Naive B cell (primary cell): Measurements from ENCODE around the gene TMEM125. TPM values are rescaled to one million over a fixed set of nuclear protein-coding genes. Genes with fewer than 3 reads are reported as not detected.

ENCODE experiments used
- ATAC-seq, 2 donors: fragments of 150-1000 bp; cut with Tn5 transposase; 2 replicates each; pipeline ENCODE4 v1.10.0; 2021; ENCODE audit warnings: low read depth in 2 of 2, mild to moderate bottlenecking in 2 of 2, moderate library complexity in 2 of 2
- DNase-seq: peaks from one replicate; pipeline ENCODE4 v3.0.0; 2022
- H3K27ac Mint-ChIP-seq, 6 donors: one replicate each; pipeline ENCODE4 v1.8.0; 2020 to 2022; ENCODE audit warnings: mild to moderate bottlenecking in 6 of 6, mixed read lengths in 6 of 6, moderate library complexity in 5 of 6, inconsistent platforms in 2 of 6
- H3K27me3 Mint-ChIP-seq, 3 donors: one replicate each; pipeline ENCODE4 v1.8.0; 2021 to 2022; ENCODE audit warnings: mixed read lengths in 3 of 3, mild to moderate bottlenecking in 1 of 3
- H3K36me3 Mint-ChIP-seq, 2 donors: one replicate each; pipeline ENCODE4 v1.8.0; 2020 to 2022; ENCODE audit warnings: mixed read lengths in 2 of 2, inconsistent platforms in 1 of 2, mild to moderate bottlenecking in 1 of 2
- H3K4me1 Mint-ChIP-seq, 3 donors: one replicate each; pipeline ENCODE4 v1.8.0; 2020 to 2022; ENCODE audit warnings: mixed read lengths in 3 of 3, inconsistent platforms in 1 of 3, mild to moderate bottlenecking in 1 of 3, moderate library complexity in 1 of 3
- H3K4me3 Mint-ChIP-seq, 8 donors: one replicate each; pipeline ENCODE4 v1.8.0; 2020 to 2022; ENCODE audit warnings: mild to moderate bottlenecking in 8 of 8, mixed read lengths in 8 of 8, moderate library complexity in 8 of 8, inconsistent platforms in 2 of 8
- H3K9me3 Mint-ChIP-seq, 7 donors: one replicate each; pipeline ENCODE4 v1.8.0; 2020 to 2022; ENCODE audit warnings: mixed read lengths in 7 of 7, mild to moderate bottlenecking in 5 of 7, inconsistent platforms in 2 of 7, moderate library complexity in 1 of 7
- polyA plus RNA-seq, 6 donors: library from polyadenylated mRNA; unstranded; fragments of 300-500 nt; fragmentation: Illumina TruSeq; gene quantifications; one replicate each; pipeline ENCODE4 v1.2.3, GENCODE V29; 2021; ENCODE audit warnings: low read depth in 6 of 6

The TMEM125 gene
- polyA plus RNA-seq, 6 donors from 2014 or later = 0.41 TPM; not detected in 5

GRCh38 chr1:43253876-43254275 is 15.9 kb upstream of the TMEM125 start:
- Mint-ChIP-seq H3K9me3 (peaks cover 0 to 5% (median 0%) of the 10 kb centered on the region in 7 donors), H3K36me3 (no peaks in the 10 kb centered on the region), H3K4me1 (peaks cover 8 to 15% (median 13%) of the 10 kb centered on the region in 3 donors), H3K4me3 (no peak overlapping the region), H3K27me3 (peaks cover 8 to 12% (median 9%) of the 10 kb centered on the region in 3 donors), H3K27ac (no peak overlapping the region)
- no peak for ATAC-seq
- no peak for DNase-seq

GRCh38 chr1:43255438-43256210 is 14.2 kb upstream of the TMEM125 start:
- H3K4me1 Mint-ChIP-seq = peaks cover 8 to 15% (median 13%) of the 10 kb centered on the region in 3 donors
- no peak for ATAC-seq
- no peak overlapping the region for H3K27ac Mint-ChIP-seq
- peaks cover 8 to 12% (median 9%) of the 10 kb centered on the region in 3 donors for H3K27me3 Mint-ChIP-seq
- no peak for DNase-seq
- H3K36me3 Mint-ChIP-seq = no peaks in the 10 kb centered on the region
- H3K9me3 Mint-ChIP-seq = peaks cover 0 to 5% (median 0%) of the 10 kb centered on the region in 7 donors
- peak overlapping the region in 1 of 8 donors; percentile 9 for H3K4me3 Mint-ChIP-seq

GRCh38 chr1:43256675-43257570 is 12.9 kb upstream of the TMEM125 start:
- Mint-ChIP-seq H3K27me3 (peaks cover 8 to 12% (median 9%) of the 10 kb centered on the region in 3 donors), H3K27ac (peak overlapping the region in 1 of 6 donors; percentile 82), H3K9me3 (peaks cover 0 to 6% (median 3%) of the 10 kb centered on the region in 7 donors), H3K36me3 (no peaks in the 10 kb centered on the region), H3K4me1 (peaks cover 8 to 15% (median 13%) of the 10 kb centered on the region in 3 donors), H3K4me3 (no peak overlapping the region)
- ATAC-seq (no peak), DNase-seq (no peak)

- H3K4me3 Mint-ChIP-seq = no peak overlapping the region
- peaks cover 0 to 10% (median 6%) of the 10 kb centered on the region in 7 donors for H3K9me3 Mint-ChIP-seq
- DNase-seq = no peak
- peaks cover 8 to 15% (median 13%) of the 10 kb centered on the region in 3 donors for H3K4me1 Mint-ChIP-seq
- peaks cover 4 to 5% (median 4%) of the 10 kb centered on the region in 3 donors for H3K27me3 Mint-ChIP-seq
- H3K27ac Mint-ChIP-seq = peak overlapping the region in 1 of 6 donors; percentile 50
- H3K36me3 Mint-ChIP-seq = peaks cover 0 to 2% of the 10 kb centered on the region in 2 donors
- ATAC-seq = no peak
Measured at GRCh38 chr1:43258370-43258769, 11.4 kb upstream of the TMEM125 start.

GRCh38 chr1:43265431-43265830 is 4.4 kb upstream of the TMEM125 start:
- peaks cover 6 to 7% (median 7%) of the 10 kb centered on the region in 3 donors for H3K4me1 Mint-ChIP-seq
- peaks cover 7 to 8% of the 10 kb centered on the region in 2 donors for H3K36me3 Mint-ChIP-seq
- H3K4me3 Mint-ChIP-seq = peak overlapping the region in 1 of 8 donors; percentile 0
- ATAC-seq (no peak), DNase-seq (no peak)
- peaks cover 0 to 17% (median 6%) of the 10 kb centered on the region in 7 donors for H3K9me3 Mint-ChIP-seq
- no peak overlapping the region for H3K27ac Mint-ChIP-seq
- H3K27me3 Mint-ChIP-seq = peaks cover 5 to 16% (median 12%) of the 10 kb centered on the region in 3 donors

- no peak overlapping the region for H3K4me3 Mint-ChIP-seq
- no peak for DNase-seq
- no peak overlapping the region for H3K27ac Mint-ChIP-seq
- H3K9me3 Mint-ChIP-seq = peaks cover 0 to 13% (median 6%) of the 10 kb centered on the region in 7 donors
- H3K27me3 Mint-ChIP-seq = peaks cover 13 to 31% (median 25%) of the 10 kb centered on the region in 3 donors
- ATAC-seq = no peak
- peaks cover 7 to 8% of the 10 kb centered on the region in 2 donors for H3K36me3 Mint-ChIP-seq
- peaks cover 13 to 20% (median 14%) of the 10 kb centered on the region in 3 donors for H3K4me1 Mint-ChIP-seq
Measured at GRCh38 chr1:43266881-43267280, 2.9 kb upstream of the TMEM125 start.

GRCh38 chr1:43267291-43267805 is 2.4 kb upstream of the TMEM125 start:
- no peak for DNase-seq
- Mint-ChIP-seq H3K4me1 (peaks cover 13 to 20% (median 14%) of the 10 kb centered on the region in 3 donors), H3K4me3 (peak overlapping the region in 1 of 8 donors; percentile 29), H3K27ac (peak overlapping the region in 1 of 6 donors; percentile 37), H3K27me3 (peaks cover 14 to 31% (median 28%) of the 10 kb centered on the region in 3 donors), H3K36me3 (peaks cover 7 to 8% of the 10 kb centered on the region in 2 donors), H3K9me3 (peaks cover 0 to 12% (median 6%) of the 10 kb centered on the region in 7 donors)
- ATAC-seq = no peak

- Mint-ChIP-seq H3K4me3 (no peak overlapping the region), H3K27me3 (peaks cover 14 to 31% (median 28%) of the 10 kb centered on the region in 3 donors), H3K9me3 (peaks cover 0 to 9% (median 5%) of the 10 kb centered on the region in 7 donors), H3K4me1 (peaks cover 13 to 20% (median 14%) of the 10 kb centered on the region in 3 donors), H3K27ac (no peak overlapping the region), H3K36me3 (peaks cover 7 to 8% of the 10 kb centered on the region in 2 donors)
- DNase-seq = no peak
- no peak for ATAC-seq
Measured at GRCh38 chr1:43267818-43268425, 1.9 kb upstream of the TMEM125 start.

GRCh38 chr1:43270421-43271095 is 775 bp downstream of the TMEM125 start:
- Mint-ChIP-seq H3K4me3 (peak overlapping the region; percentile 48 to 92 (median 76)), H3K4me1 (peaks cover 19 to 30% (median 20%) of the 10 kb centered on the region in 3 donors), H3K27ac (peak overlapping the region in 1 of 6 donors; percentile 43), H3K9me3 (no peaks in the 10 kb centered on the region), H3K36me3 (no peaks in the 10 kb centered on the region), H3K27me3 (peaks cover 14 to 31% (median 28%) of the 10 kb centered on the region in 3 donors)
- ATAC-seq = peak; percentile 43 to 45
- DNase-seq = no peak

- no peak for DNase-seq
- H3K36me3 Mint-ChIP-seq = no peaks in the 10 kb centered on the region
- peak overlapping the region in 3 of 6 donors; percentile 4 to 74 (median 43) for H3K27ac Mint-ChIP-seq
- peaks cover 14 to 33% (median 28%) of the 10 kb centered on the region in 3 donors for H3K27me3 Mint-ChIP-seq
- H3K4me3 Mint-ChIP-seq = peak overlapping the region in 7 of 8 donors; percentile 62 to 92 (median 77)
- no peaks in the 10 kb centered on the region for H3K9me3 Mint-ChIP-seq
- peaks cover 19 to 30% (median 20%) of the 10 kb centered on the region in 3 donors for H3K4me1 Mint-ChIP-seq
- ATAC-seq = no peak
Measured at GRCh38 chr1:43271186-43272118, 1.7 kb downstream of the TMEM125 start.

- peak overlapping the region in 1 of 6 donors; percentile 16 for H3K27ac Mint-ChIP-seq
- H3K4me3 Mint-ChIP-seq = peak overlapping the region in 1 of 8 donors; percentile 33
- peaks cover 14 to 40% (median 34%) of the 10 kb centered on the region in 3 donors for H3K27me3 Mint-ChIP-seq
- peaks cover 20 to 30% (median 23%) of the 10 kb centered on the region in 3 donors for H3K4me1 Mint-ChIP-seq
- ATAC-seq (no peak), DNase-seq (no peak)
- no peaks in the 10 kb centered on the region for H3K9me3 Mint-ChIP-seq
- no peaks in the 10 kb centered on the region for H3K36me3 Mint-ChIP-seq
Measured at GRCh38 chr1:43272161-43272560, 2.4 kb downstream of the TMEM125 start.
